Measurements from ENCODE around the gene ATP8A2. TPM values are rescaled to one million over a fixed set of nuclear protein-coding genes. Genes with fewer than 3 reads are reported as not detected.
"Not testable (repeated sequence)": the region's sequence is repeated elsewhere in the genome, so short reads cannot be mapped to it uniquely, and the experiment has no call there.

The ATP8A2 gene
- total RNA-seq: under 1 TPM; 0.25 to 0.33 TPM

- Mint-ChIP-seq H3K9me3 (no peaks in the 10 kb centered on the region), H3K36me3 (peaks cover 0 to 6% of the 10 kb centered on the region in 2 donors), H3K27ac (no peak within 1 kb of the TSS)
- peak in 1 of 2 donors; percentile 47 for ATAC-seq
- DNase-seq (ENCODE audit: low spot score in 2 of 2): no peak
These were observed at the start of gene ATP8A2 for GRCh38 chr13:25371875-25372283. Gene ATP8A2 (plus strand): TSS chr13:25371974. CDS start chr13:25372213, 239 bp downstream.

- Mint-ChIP-seq H3K36me3 (peaks cover 6 to 7% of the 10 kb centered on the region in 2 donors), H3K27ac (peak overlapping the region in 1 of 2 donors; percentile 2), H3K9me3 (no peaks in the 10 kb centered on the region)
- no peak for ATAC-seq
- DNase-seq (ENCODE audit: low spot score in 2 of 2): no peak
These were observed 47.7 kb upstream of the ATP8A2 start for GRCh38 chr13:25324100-25324499.

GRCh38 chr13:25329706-25330105 lies 42.1 kb upstream of the ATP8A2 start:
- no peak for ATAC-seq

GRCh38 chr13:25330541-25330940 lies 41.2 kb upstream of the ATP8A2 start:
- Mint-ChIP-seq H3K9me3 (no peaks in the 10 kb centered on the region), H3K36me3 (peaks cover 5 to 18% of the 10 kb centered on the region in 2 donors), H3K27ac (no peak overlapping the region)
- DNase-seq (ENCODE audit: low spot score in 2 of 2) (no peak), ATAC-seq (no peak)

More at GRCh38 chr13:25329706-25330105, 42.1 kb upstream of the ATP8A2 start:
- H3K27ac Mint-ChIP-seq: peak overlapping the region in 1 of 2 donors; percentile 74
- no peaks in the 10 kb centered on the region for H3K9me3 Mint-ChIP-seq
- H3K36me3 Mint-ChIP-seq: peaks cover 5 to 18% of the 10 kb centered on the region in 2 donors
- no peak for DNase-seq (ENCODE audit: low spot score in 2 of 2)

DNA sequence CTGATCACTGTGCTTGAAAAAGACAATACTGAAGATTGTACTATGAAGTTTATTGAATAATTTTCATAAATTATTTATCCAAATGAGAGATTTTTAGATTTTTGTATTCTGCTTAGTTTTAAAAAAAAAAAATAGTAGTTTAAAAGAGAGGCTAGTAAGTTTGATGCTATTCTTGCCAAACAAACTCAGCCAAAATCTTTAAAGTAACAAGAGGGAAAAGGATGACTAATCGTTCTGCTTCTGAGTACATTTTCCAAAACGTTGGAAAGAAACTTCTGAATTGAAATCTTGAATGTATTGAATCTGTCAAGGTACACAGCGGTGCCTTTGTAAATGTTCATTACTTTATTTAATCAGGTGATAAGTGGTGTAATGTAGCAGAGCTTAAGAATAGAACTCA lies 35.9 kb upstream of the ATP8A2 start:
- DNase-seq (ENCODE audit: low spot score in 2 of 2) (no peak), ATAC-seq (no peak)
- Mint-ChIP-seq H3K9me3 (no peaks in the 10 kb centered on the region), H3K27ac (no peak overlapping the region), H3K36me3 (peaks cover 5 to 7% of the 10 kb centered on the region in 2 donors)

DNA sequence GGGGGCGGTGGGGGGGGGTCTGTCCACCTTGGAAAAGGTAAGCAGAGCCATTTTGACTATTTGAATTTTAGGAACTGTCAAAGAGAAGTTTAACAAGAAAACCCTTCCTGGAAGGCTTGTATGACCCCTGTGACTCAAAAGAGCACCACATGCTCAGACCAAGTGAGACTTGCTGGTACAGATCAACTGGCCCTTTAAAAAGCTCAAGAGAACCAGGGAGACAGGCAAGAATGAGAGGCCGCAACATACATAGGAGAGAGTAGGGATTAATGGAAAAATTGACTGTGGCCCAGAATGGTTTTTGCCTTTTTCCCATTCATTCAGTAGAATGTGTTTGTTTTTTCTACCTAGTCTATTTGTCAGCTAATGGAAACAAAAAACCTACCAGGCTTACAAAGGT lies 26.2 kb upstream of the ATP8A2 start:
- DNase-seq (ENCODE audit: low spot score in 2 of 2): no peak
- Mint-ChIP-seq H3K36me3 (no peaks in the 10 kb centered on the region), H3K27ac (no peak overlapping the region), H3K9me3 (no peaks in the 10 kb centered on the region)
- no peak for ATAC-seq

- no peaks in the 10 kb centered on the region for H3K36me3 Mint-ChIP-seq
- H3K9me3 Mint-ChIP-seq: no peaks in the 10 kb centered on the region
- H3K27ac Mint-ChIP-seq: no peak overlapping the region
- ATAC-seq (no peak), DNase-seq (ENCODE audit: low spot score in 2 of 2) (no peak)
These were observed 24.6 kb upstream of the ATP8A2 start for GRCh38 chr13:25347151-25347550.

- ATAC-seq: no peak
- DNase-seq (ENCODE audit: low spot score in 2 of 2): no peak
- H3K36me3 Mint-ChIP-seq: no peaks in the 10 kb centered on the region
- H3K27ac Mint-ChIP-seq: no peak overlapping the region
- H3K9me3 Mint-ChIP-seq: no peaks in the 10 kb centered on the region
These were observed 20.4 kb upstream of the ATP8A2 start for GRCh38 chr13:25351404-25351803.

GRCh38 chr13:25352230-25352629 lies 19.5 kb upstream of the ATP8A2 start:
- Mint-ChIP-seq H3K36me3 (no peaks in the 10 kb centered on the region), H3K9me3 (no peaks in the 10 kb centered on the region), H3K27ac (no peak overlapping the region)
- DNase-seq (ENCODE audit: low spot score in 2 of 2) (no peak), ATAC-seq (no peak)

DNA sequence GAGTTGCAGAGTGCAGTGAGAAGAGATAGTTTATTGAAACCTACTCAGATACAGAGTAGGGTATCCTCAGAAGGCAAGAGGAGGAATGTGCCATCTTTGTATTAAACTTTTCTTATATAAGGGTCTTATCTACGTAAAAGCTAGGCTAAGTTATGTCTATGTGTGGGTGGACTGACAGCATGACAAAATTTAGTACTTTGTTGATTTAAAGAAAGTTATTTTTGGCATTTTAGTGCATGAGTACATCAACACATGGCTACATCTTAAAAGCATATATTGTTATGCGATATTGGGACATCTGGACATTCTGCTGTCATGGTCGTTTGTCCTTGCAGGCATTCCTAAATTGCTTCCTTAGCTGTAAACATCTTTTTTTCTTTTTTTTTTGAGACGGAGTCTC lies 19.0 kb upstream of the ATP8A2 start:
- Mint-ChIP-seq H3K27ac (no peak overlapping the region), H3K9me3 (no peaks in the 10 kb centered on the region), H3K36me3 (no peaks in the 10 kb centered on the region)
- ATAC-seq (no peak), DNase-seq (ENCODE audit: low spot score in 2 of 2) (no peak)

DNA sequence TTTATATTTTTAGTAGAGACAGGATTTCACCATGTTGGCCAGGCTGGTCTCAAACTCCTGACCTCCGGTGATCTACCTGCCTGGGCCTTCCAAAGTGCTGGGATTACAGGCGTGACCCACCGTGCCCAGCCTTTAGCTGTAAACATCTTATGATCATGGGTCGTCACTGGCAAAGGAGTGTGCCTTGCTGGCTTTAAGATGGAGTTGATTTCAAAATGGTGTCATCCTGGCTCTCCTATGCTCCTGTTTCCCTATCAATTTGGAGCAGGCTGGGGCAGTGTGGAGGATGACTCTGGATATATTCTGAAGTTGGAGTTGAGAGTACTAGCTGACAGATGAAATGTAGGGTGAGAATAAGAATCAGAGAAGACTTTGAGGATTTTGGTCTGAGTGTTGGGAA lies 18.4 kb upstream of the ATP8A2 start:
- Mint-ChIP-seq H3K36me3 (no peaks in the 10 kb centered on the region), H3K9me3 (peaks cover 4% of the 10 kb centered on the region in 2 donors), H3K27ac (no peak overlapping the region)
- ATAC-seq: no peak
- no peak for DNase-seq (ENCODE audit: low spot score in 2 of 2)

GRCh38 chr13:25354377-25354776 lies 17.4 kb upstream of the ATP8A2 start:
- no peaks in the 10 kb centered on the region for H3K36me3 Mint-ChIP-seq
- no peak overlapping the region for H3K27ac Mint-ChIP-seq
- DNase-seq (ENCODE audit: low spot score in 2 of 2) (no peak), ATAC-seq (no peak)
- H3K9me3 Mint-ChIP-seq: peaks cover 4% of the 10 kb centered on the region in 2 donors

- DNase-seq (ENCODE audit: low spot score in 2 of 2); H3K27ac Mint-ChIP-seq; H3K36me3 Mint-ChIP-seq; H3K9me3 Mint-ChIP-seq; ATAC-seq: not testable (repeated sequence)
These were observed 11.3 kb upstream of the ATP8A2 start for GRCh38 chr13:25360443-25360842.

DNA sequence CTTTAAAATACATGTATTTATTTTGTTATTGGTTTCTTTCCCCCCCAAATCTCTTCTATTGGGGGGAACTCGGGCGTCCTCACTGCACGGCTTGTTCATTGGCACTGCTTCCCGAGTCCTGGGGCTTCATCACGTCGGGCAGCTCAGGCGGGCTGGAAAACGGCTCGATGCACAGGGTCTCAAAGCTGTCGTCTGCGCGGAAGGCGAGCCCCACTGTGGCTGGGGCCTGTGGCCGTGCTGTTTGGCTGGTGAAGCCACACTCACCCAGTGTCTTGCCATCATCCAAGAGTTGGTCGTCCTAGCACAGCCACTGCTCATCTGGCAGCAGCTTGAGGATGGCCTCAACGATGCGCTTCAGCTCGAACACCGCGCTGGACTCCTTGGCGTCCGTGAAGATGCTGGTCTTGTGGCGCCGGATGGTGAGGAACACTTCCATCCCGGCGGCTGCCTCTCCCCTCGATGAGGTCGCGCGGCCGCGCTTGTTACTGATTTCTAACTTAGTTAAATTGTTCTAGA lies 6.0 kb upstream of the ATP8A2 start:
- Mint-ChIP-seq H3K36me3 (no peaks in the 10 kb centered on the region), H3K27ac (no peak overlapping the region), H3K9me3 (no peaks in the 10 kb centered on the region)
- DNase-seq (ENCODE audit: low spot score in 2 of 2): no peak
- ATAC-seq: no peak

GRCh38 chr13:25371158-25371874 lies 458 bp upstream of the ATP8A2 start:
- Mint-ChIP-seq H3K27ac (no peak overlapping the region), H3K36me3 (peaks cover 0 to 6% of the 10 kb centered on the region in 2 donors), H3K9me3 (no peaks in the 10 kb centered on the region)
- ATAC-seq (no peak), DNase-seq (ENCODE audit: low spot score in 2 of 2) (no peak)

DNA sequence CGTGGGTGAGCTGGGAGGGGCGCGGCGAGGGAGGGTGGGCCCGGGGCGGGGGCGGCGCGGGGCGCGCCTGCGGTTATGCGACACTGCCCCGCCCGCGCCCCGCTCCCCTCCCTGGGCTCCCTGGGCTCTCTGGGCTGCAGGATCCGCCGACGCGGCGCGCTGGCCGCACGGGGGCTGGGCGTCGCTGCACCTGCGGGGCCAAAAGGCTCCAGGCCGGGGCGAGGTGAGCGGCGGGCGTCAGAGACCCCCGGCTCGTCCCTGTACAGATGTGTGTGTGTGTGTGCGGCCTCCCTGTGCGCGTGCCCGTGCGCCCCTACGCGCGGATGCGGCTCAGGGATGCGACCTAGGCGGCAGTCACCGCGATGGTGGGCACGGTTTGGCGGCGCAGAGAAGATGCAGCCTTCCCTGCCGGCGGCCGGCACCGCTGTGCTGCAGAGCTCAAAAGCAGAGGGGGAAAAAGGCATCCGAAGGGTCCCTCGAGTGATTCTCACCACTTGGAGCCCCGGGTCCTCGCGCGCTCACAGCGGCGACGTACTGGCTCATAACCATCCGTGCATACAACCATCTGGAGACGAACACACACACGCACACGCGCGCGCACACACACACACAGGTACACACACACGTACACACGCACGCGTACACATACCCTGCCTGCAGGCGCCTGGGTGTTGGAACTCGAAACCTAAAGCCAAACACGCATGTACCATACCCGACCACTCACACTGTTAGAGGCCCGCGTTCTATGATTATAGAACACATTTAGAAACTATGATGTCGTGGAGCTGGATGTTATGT lies 709 bp downstream of the ATP8A2 start:
- no peak overlapping the region for H3K27ac Mint-ChIP-seq
- peak in 1 of 2 donors; percentile 52 for ATAC-seq
- H3K36me3 Mint-ChIP-seq: peaks cover 0 to 6% of the 10 kb centered on the region in 2 donors
- DNase-seq (ENCODE audit: low spot score in 2 of 2): no peak
- no peaks in the 10 kb centered on the region for H3K9me3 Mint-ChIP-seq

GRCh38 chr13:25375727-25376358 lies 4.1 kb downstream of the ATP8A2 start:
- Mint-ChIP-seq H3K36me3 (peaks cover 0 to 6% of the 10 kb centered on the region in 2 donors), H3K9me3 (no peaks in the 10 kb centered on the region), H3K27ac (no peak overlapping the region)
- DNase-seq (ENCODE audit: low spot score in 2 of 2) (peak in 1 of 2 donors; percentile 50), ATAC-seq (peak in 1 of 2 donors; percentile 58)

Measured in activated naive CD4-positive, alpha-beta T cell treated with anti-CD3 and anti-CD28 coated beads, Interleukin-2, amount 50 U/mL, for 72 hours (primary cell).